ENCODE data around the gene SGCE. TPM values are rescaled to one million over a fixed set of nuclear protein-coding genes. Genes with fewer than 3 reads are reported as not detected.

SGCE gene
- total and polyA plus RNA-seq, 10 of the 15 experiments (the other 5 are each of a cell fraction or from before 2014, with no cell fraction given), result 30.5 to 80.1 (median 49.2) TPM

GRCh38 chr7:94600267-94600666, 55.7 kb downstream of the SGCE start:
- RAD21 ChIA-PET (ENCODE audit: unreplicated experiment), result no interaction called here
- in situ Hi-C loops (cut with MboI), result no loop called here

GRCh38 chr7:94595717-94596116, 60.2 kb downstream of the SGCE start:
- no peak overlapping the region for H3K9ac ChIP-seq (ENCODE audit: control insufficient read depth, insufficient read depth, low read length)
- SMC1A ChIA-PET (ENCODE audit: uncharacterized antibody, unreplicated experiment), result interaction anchor here (1.0 to 1.6 kb wide), 2 partner anchors 35 to 49 kb away, joined by 3 read pairs; no protein-coding TSS in a partner anchor
- intact Hi-C loops (cut with micrococcal nuclease; ENCODE audit: unreplicated experiment) (no loop called here), in situ Hi-C loops (cut with MboI) (no loop called here)
- H3K27ac ChIP-seq (ENCODE audit: control insufficient read depth, insufficient read depth), result no peak overlapping the region
- WGBS (ENCODE audit: insufficient coverage, insufficient replicate concordance, low lambda C conversion rate, missing lambda C conversion rate), result 97% methylated on average over 4 of the region's 4 CpGs
- DNase-seq (ENCODE audit: low read depth, low spot score) (no peak), FAIRE-seq (no peak), ATAC-seq (no peak)
- no peak overlapping the region for H2AFZ ChIP-seq (ENCODE audit: control insufficient read depth, low read depth, low read length)
- POLR2A ChIA-PET, result no interaction called here
- no peaks in the 10 kb centered on the region; a peak in 1 of 4 replicates for H3K36me3 ChIP-seq (ENCODE audit: control insufficient read depth in 2 of 2, insufficient read depth in 2 of 2, low read length in 1 of 2)
- CTCF ChIA-PET, result no interaction called here
- no peaks in the 10 kb centered on the region for H3K79me2 ChIP-seq (ENCODE audit: control insufficient read depth, insufficient read depth, low read length)
- no peaks in the 10 kb centered on the region for H3K9me3 ChIP-seq (replicated peaks; ENCODE audit: control insufficient read depth, insufficient read depth, low read length)
- H3K27me3 ChIP-seq (replicated peaks in 1 of 2; ENCODE audit: control insufficient read depth in 2 of 2, insufficient read depth in 2 of 2, low read length in 1 of 2), result no peaks in the 10 kb centered on the region
- no peaks in the 10 kb centered on the region for H3K4me1 ChIP-seq (ENCODE audit: control insufficient read depth, insufficient read depth, low read length)
- no peak overlapping the region for H3K4me3 ChIP-seq
- H3K4me2 ChIP-seq (ENCODE audit: control insufficient read depth, insufficient read depth), result no peak overlapping the region
- RAD21 ChIA-PET (ENCODE audit: unreplicated experiment), result no interaction called here
- H4K20me1 ChIP-seq (ENCODE audit: control insufficient read depth, insufficient read depth), result no peaks in the 10 kb centered on the region
- BruUV-seq (replicated peaks), result no TSS peak
- TF ChIP-seq GATAD2B (conservative IDR thresholded peaks at IDR 0.05; ENCODE audit: low read depth) (no peak), NFYB (IDR thresholded peaks at IDR 0.05; ENCODE audit: insufficient read depth, low read depth, low read length) (no peak), BCLAF1 (IDR thresholded peaks at IDR 0.05) (no peak), PAX8 (IDR thresholded peaks at IDR 0.05) (no peak), ZNF622 (IDR thresholded peaks at IDR 0.05) (no peak), BMI1 (IDR thresholded peaks at IDR 0.05; ENCODE audit: borderline replicate concordance) (no peak), CREB1 (IDR thresholded peaks at IDR 0.05; ENCODE audit: low read depth) (no peak), IKZF2 (IDR thresholded peaks at IDR 0.05) (no peak), CHD4 (IDR thresholded peaks at IDR 0.05) (no peak), ZBTB4 (CRISPR knock-in tag; IDR thresholded peaks at IDR 0.05) (no peak), STAT3 (IDR thresholded peaks at IDR 0.05; ENCODE audit: low read depth, low read length) (no peak)

More at GRCh38 chr7:94600267-94600666, 55.7 kb downstream of the SGCE start:
- H3K27ac ChIP-seq (ENCODE audit: control insufficient read depth, insufficient read depth), result no peak overlapping the region
- FAIRE-seq (no peak), DNase-seq (ENCODE audit: low read depth, low spot score) (no peak), ATAC-seq (no peak)
- BruUV-seq (replicated peaks), result no TSS peak
- no peaks in the 10 kb centered on the region for H4K20me1 ChIP-seq (ENCODE audit: control insufficient read depth, insufficient read depth)
- no peak overlapping the region for H3K4me2 ChIP-seq (ENCODE audit: control insufficient read depth, insufficient read depth)
- POLR2A ChIA-PET, result no interaction called here
- CTCF ChIA-PET, result no interaction called here
- H3K4me1 ChIP-seq (ENCODE audit: control insufficient read depth, insufficient read depth, low read length), result no peaks in the 10 kb centered on the region
- no peak for TF ChIP-seq RBBP5 (conservative IDR thresholded peaks at IDR 0.05)
- H3K9ac ChIP-seq (ENCODE audit: control insufficient read depth, insufficient read depth, low read length), result no peak overlapping the region
- H2AFZ ChIP-seq (ENCODE audit: control insufficient read depth, low read depth, low read length), result no peak overlapping the region
- H3K27me3 ChIP-seq (replicated peaks in 1 of 2; ENCODE audit: control insufficient read depth in 2 of 2, insufficient read depth in 2 of 2, low read length in 1 of 2), result no peaks in the 10 kb centered on the region
- H3K36me3 ChIP-seq (ENCODE audit: control insufficient read depth in 2 of 2, insufficient read depth in 2 of 2, low read length in 1 of 2), result no peaks in the 10 kb centered on the region; a peak in 1 of 4 replicates
- H3K79me2 ChIP-seq (ENCODE audit: control insufficient read depth, insufficient read depth, low read length), result no peaks in the 10 kb centered on the region
- H3K4me3 ChIP-seq, result no peak overlapping the region
- WGBS (ENCODE audit: insufficient coverage, insufficient replicate concordance, low lambda C conversion rate, missing lambda C conversion rate), result 100% methylated on average over 3 of the region's 3 CpGs
- H3K9me3 ChIP-seq (replicated peaks; ENCODE audit: control insufficient read depth, insufficient read depth, low read length), result no peaks in the 10 kb centered on the region
- intact Hi-C loops (cut with micrococcal nuclease; ENCODE audit: unreplicated experiment), result no loop called here
- SMC1A ChIA-PET (ENCODE audit: uncharacterized antibody, unreplicated experiment), result interaction anchor here (1.3 kb wide), 1 partner anchor 9 kb away, joined by 4 read pairs; no protein-coding TSS in a partner anchor

Data from GM12878 (cell line).